ENCODE results near the gene BCL2.

Gene BCL2

GRCh38 chr18:63284827-63285733 lies 34.5 kb downstream of the BCL2 start:
- H3K4me3 ChIP-seq (ENCODE audit: low read length): no peak overlapping the region
- H3K27me3 ChIP-seq (ENCODE audit: control insufficient read depth, insufficient read depth, low read length): no peaks in the 10 kb centered on the region
- H3K9ac ChIP-seq (ENCODE audit: low read length): no peak overlapping the region
- peaks cover 13% of the 10 kb centered on the region for H3K4me1 ChIP-seq (ENCODE audit: control insufficient read depth, insufficient read depth, low read length)
- no peaks in the 10 kb centered on the region for H3K36me3 ChIP-seq (ENCODE audit: control insufficient read depth, insufficient read depth, low read length)
- H3K27ac ChIP-seq (ENCODE audit: low read depth, low read length): no peak overlapping the region

- peak overlapping the region; percentile 41 for H3K27ac ChIP-seq (ENCODE audit: low read depth, low read length)
- no peaks in the 10 kb centered on the region for H3K36me3 ChIP-seq (ENCODE audit: control insufficient read depth, insufficient read depth, low read length)
- H3K4me3 ChIP-seq (ENCODE audit: low read length): no peak overlapping the region
- H3K4me1 ChIP-seq (ENCODE audit: control insufficient read depth, insufficient read depth, low read length): peaks cover 13% of the 10 kb centered on the region
- no peak overlapping the region for H3K9ac ChIP-seq (ENCODE audit: low read length)
- H3K27me3 ChIP-seq (ENCODE audit: control insufficient read depth, insufficient read depth, low read length): no peaks in the 10 kb centered on the region
Measured at GRCh38 chr18:63284173-63284799, 35.3 kb downstream of the BCL2 start.

- peak overlapping the region; percentile 41 for H3K27ac ChIP-seq (ENCODE audit: low read depth, low read length)
Measured at GRCh38 chr18:63283305-63284094, 36.1 kb downstream of the BCL2 start.

GRCh38 chr18:63282793-63283192 lies 36.8 kb downstream of the BCL2 start:
- Histone ChIP-seq H3K27ac (ENCODE audit: low read depth, low read length) (no peak overlapping the region), H3K9ac (ENCODE audit: low read length) (no peak overlapping the region)

More at GRCh38 chr18:63283305-63284094, 36.1 kb downstream of the BCL2 start:
- Histone ChIP-seq H3K27me3 (ENCODE audit: control insufficient read depth, insufficient read depth, low read length) (no peaks in the 10 kb centered on the region), H3K4me3 (ENCODE audit: low read length) (no peak overlapping the region), H3K4me1 (ENCODE audit: control insufficient read depth, insufficient read depth, low read length) (peaks cover 13% of the 10 kb centered on the region), H3K9ac (ENCODE audit: low read length) (no peak overlapping the region), H3K36me3 (ENCODE audit: control insufficient read depth, insufficient read depth, low read length) (no peaks in the 10 kb centered on the region)

GRCh38 chr18:63273222-63273927 lies 46.2 kb downstream of the BCL2 start:
- no peaks in the 10 kb centered on the region for H3K27me3 ChIP-seq (ENCODE audit: control insufficient read depth, insufficient read depth, low read length)
- H3K27ac ChIP-seq (ENCODE audit: low read depth, low read length): no peak overlapping the region
- no peak overlapping the region for H3K4me3 ChIP-seq (ENCODE audit: low read length)
- no peak overlapping the region for H3K9ac ChIP-seq (ENCODE audit: low read length)
- H3K4me1 ChIP-seq (ENCODE audit: control insufficient read depth, insufficient read depth, low read length): no peaks in the 10 kb centered on the region
- H3K36me3 ChIP-seq (ENCODE audit: control insufficient read depth, insufficient read depth, low read length): no peaks in the 10 kb centered on the region

More at GRCh38 chr18:63282793-63283192, 36.8 kb downstream of the BCL2 start:
- H3K4me3 ChIP-seq (ENCODE audit: low read length): no peak overlapping the region
- H3K4me1 ChIP-seq (ENCODE audit: control insufficient read depth, insufficient read depth, low read length): peaks cover 11% of the 10 kb centered on the region
- no peaks in the 10 kb centered on the region for H3K27me3 ChIP-seq (ENCODE audit: control insufficient read depth, insufficient read depth, low read length)
- H3K36me3 ChIP-seq (ENCODE audit: control insufficient read depth, insufficient read depth, low read length): no peaks in the 10 kb centered on the region

GRCh38 chr18:63272638-63273037 lies 46.9 kb downstream of the BCL2 start:
- Histone ChIP-seq H3K4me3 (ENCODE audit: low read length) (no peak overlapping the region), H3K36me3 (ENCODE audit: control insufficient read depth, insufficient read depth, low read length) (no peaks in the 10 kb centered on the region), H3K27me3 (ENCODE audit: control insufficient read depth, insufficient read depth, low read length) (no peaks in the 10 kb centered on the region), H3K4me1 (ENCODE audit: control insufficient read depth, insufficient read depth, low read length) (no peaks in the 10 kb centered on the region), H3K9ac (ENCODE audit: low read length) (no peak overlapping the region), H3K27ac (ENCODE audit: low read depth, low read length) (no peak overlapping the region)

- Histone ChIP-seq H3K27ac (ENCODE audit: low read depth, low read length) (no peak overlapping the region), H3K27me3 (ENCODE audit: control insufficient read depth, insufficient read depth, low read length) (no peaks in the 10 kb centered on the region), H3K4me1 (ENCODE audit: control insufficient read depth, insufficient read depth, low read length) (no peaks in the 10 kb centered on the region), H3K36me3 (ENCODE audit: control insufficient read depth, insufficient read depth, low read length) (no peaks in the 10 kb centered on the region), H3K9ac (ENCODE audit: low read length) (no peak overlapping the region), H3K4me3 (ENCODE audit: low read length) (no peak overlapping the region)
Measured at GRCh38 chr18:63271881-63272299, 47.7 kb downstream of the BCL2 start.

GRCh38 chr18:63271148-63271547 lies 48.4 kb downstream of the BCL2 start:
- Histone ChIP-seq H3K4me3 (ENCODE audit: low read length) (no peak overlapping the region), H3K9ac (ENCODE audit: low read length) (no peak overlapping the region), H3K36me3 (ENCODE audit: control insufficient read depth, insufficient read depth, low read length) (no peaks in the 10 kb centered on the region), H3K27ac (ENCODE audit: low read depth, low read length) (no peak overlapping the region), H3K27me3 (ENCODE audit: control insufficient read depth, insufficient read depth, low read length) (no peaks in the 10 kb centered on the region), H3K4me1 (ENCODE audit: control insufficient read depth, insufficient read depth, low read length) (no peaks in the 10 kb centered on the region)

- Histone ChIP-seq H3K27me3 (ENCODE audit: control insufficient read depth, insufficient read depth, low read length) (no peaks in the 10 kb centered on the region), H3K4me3 (ENCODE audit: low read length) (no peak overlapping the region), H3K36me3 (ENCODE audit: control insufficient read depth, insufficient read depth, low read length) (no peaks in the 10 kb centered on the region), H3K27ac (ENCODE audit: low read depth, low read length) (no peak overlapping the region), H3K4me1 (ENCODE audit: control insufficient read depth, insufficient read depth, low read length) (no peaks in the 10 kb centered on the region), H3K9ac (ENCODE audit: low read length) (no peak overlapping the region)
Measured at GRCh38 chr18:63267975-63268721, 51.4 kb downstream of the BCL2 start.

- H3K36me3 ChIP-seq (ENCODE audit: control insufficient read depth, insufficient read depth, low read length): no peaks in the 10 kb centered on the region
- H3K4me3 ChIP-seq (ENCODE audit: low read length): no peak overlapping the region
- H3K4me1 ChIP-seq (ENCODE audit: control insufficient read depth, insufficient read depth, low read length): peaks cover 10% of the 10 kb centered on the region
- H3K9ac ChIP-seq (ENCODE audit: low read length): no peak overlapping the region
- no peak overlapping the region for H3K27ac ChIP-seq (ENCODE audit: low read depth, low read length)
- H3K27me3 ChIP-seq (ENCODE audit: control insufficient read depth, insufficient read depth, low read length): no peaks in the 10 kb centered on the region
Measured at GRCh38 chr18:63266888-63267790, 52.4 kb downstream of the BCL2 start.

- H3K27ac ChIP-seq (ENCODE audit: low read depth, low read length): no peak overlapping the region
- peaks cover 12% of the 10 kb centered on the region for H3K4me1 ChIP-seq (ENCODE audit: control insufficient read depth, insufficient read depth, low read length)
- no peak overlapping the region for H3K4me3 ChIP-seq (ENCODE audit: low read length)
- H3K27me3 ChIP-seq (ENCODE audit: control insufficient read depth, insufficient read depth, low read length): no peaks in the 10 kb centered on the region
- no peaks in the 10 kb centered on the region for H3K36me3 ChIP-seq (ENCODE audit: control insufficient read depth, insufficient read depth, low read length)
- no peak overlapping the region for H3K9ac ChIP-seq (ENCODE audit: low read length)
Measured at GRCh38 chr18:63265326-63265725, 54.2 kb downstream of the BCL2 start.

Measured in rectal smooth muscle tissue (tissue), 1 donor.